CD4-positive, alpha-beta T cell treated with Interleukin-2 at 100 ng/mL for 4 hours (primary cell): ENCODE results near the gene FMNL2.

Experiments used
- DNase-seq: peaks from one replicate; pipeline ENCODE4 v3.0.0-alpha.2; 2020; ENCODE audit warnings: low spot score

Gene FMNL2

DNA sequence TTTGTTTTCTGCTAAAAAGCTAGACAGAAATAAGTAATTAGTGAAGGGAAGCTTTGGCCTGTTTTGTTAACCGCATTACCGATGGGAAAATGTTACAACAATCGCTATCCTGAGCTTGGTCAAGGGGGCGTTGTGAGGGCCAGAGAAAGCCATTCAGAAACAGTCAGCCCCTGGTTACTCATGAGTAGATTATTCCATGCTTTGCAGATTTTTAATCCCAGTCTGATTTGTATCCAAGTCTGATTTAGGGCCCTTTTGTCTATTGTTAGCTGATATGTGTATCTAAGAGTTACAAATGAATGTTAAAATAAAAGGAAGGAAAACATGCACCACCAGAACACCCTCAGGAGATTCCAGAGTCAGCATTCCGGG, 283.2 kb downstream of the FMNL2 start:
- DNase-seq, result no peak

GRCh38 chr2:152620208-152620607, 285.2 kb downstream of the FMNL2 start:
- DNase-seq, result no peak

DNA sequence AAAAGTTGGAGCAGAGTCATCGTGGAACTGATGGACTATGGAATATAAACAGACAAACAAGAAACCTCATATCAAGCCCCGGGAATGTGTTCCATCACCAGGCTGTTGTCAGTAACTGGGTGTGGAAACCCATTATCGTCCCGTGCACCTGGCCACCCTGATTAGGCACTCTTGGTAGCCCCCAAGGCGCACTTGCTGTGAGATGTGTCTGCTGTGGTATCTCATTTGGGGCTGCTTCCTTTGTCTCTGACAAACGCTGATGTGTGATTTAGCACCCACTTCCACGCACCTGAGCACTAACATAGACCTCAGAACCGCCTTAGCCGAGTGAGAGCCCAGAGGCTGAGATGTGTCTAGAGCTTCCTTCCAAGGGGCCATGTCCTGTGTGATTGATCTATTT, 286.0 kb downstream of the FMNL2 start:
- DNase-seq, result no peak

DNA sequence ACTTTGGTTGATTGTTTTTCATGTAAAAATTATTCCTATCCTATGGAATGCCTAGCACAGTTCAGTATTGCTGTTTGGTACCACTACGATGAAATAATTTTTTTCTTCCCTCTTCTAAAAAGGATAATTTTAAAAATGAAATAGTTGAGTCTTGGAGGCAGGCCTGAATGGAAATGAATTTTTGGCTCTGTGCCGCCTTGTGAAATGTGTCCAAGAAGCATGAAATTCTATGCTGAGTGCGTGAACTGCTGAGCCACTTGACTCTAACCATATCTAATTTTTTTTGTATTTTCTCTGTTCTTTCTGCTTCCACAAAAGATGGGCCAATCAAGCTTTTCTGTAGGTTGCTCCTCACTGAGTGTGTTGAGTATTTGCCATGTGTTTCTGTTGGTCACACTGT, 287.2 kb downstream of the FMNL2 start:
- no peak for DNase-seq

DNA sequence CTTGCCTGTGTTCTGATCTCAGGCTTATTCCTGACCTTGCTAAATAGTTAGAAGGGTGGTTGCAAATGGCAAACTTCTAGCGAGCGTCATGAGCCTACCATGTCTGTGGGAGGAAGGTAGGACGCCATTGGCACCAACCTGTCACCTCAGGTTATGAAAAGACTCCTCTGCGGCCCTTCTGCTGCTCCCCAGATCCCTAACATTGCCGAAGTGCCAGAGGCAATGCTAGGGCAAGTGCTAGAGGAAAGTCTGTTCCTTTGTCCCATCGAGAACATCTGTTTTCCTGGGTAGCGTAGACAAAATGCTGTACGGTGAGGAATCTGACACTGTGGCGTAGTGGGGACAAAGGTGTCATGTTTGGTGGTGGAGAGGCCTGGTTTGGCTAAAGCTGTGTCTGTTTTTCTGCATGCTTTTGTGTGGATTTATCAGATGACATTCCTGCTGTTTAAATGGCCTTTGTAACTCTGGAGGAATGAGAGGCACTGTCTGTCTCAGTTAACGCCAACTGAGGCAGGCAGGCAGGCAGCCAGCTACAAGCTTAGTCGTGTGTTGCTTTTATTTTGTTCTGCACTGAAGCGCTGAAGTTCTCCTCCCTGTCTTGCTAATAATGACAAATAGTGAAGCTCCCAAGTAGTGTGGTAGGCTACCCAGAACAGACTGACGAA, 288.2 kb downstream of the FMNL2 start:
- no peak for DNase-seq

- no peak for DNase-seq
Observed at GRCh38 chr2:152623775-152624174, 288.8 kb downstream of the FMNL2 start.

DNA sequence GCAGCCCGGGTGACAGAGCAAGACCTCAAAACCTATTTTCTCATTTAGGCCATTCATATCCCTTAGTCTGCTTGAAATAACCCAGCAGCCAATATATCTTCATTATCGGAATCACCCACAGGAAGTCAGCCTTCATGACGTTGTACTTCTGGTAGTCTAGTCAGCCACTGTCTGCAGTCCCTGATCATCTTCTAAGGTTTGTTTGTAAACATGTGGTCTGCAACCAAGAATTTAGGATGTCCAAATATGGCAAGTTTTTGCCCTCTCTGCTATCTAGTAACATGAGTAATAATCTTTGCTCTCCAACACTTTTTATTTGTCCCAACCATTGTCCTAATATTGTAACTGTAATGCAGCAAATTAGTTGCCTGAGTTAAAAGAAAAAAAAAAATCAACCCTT, 289.8 kb downstream of the FMNL2 start:
- DNase-seq, result no peak

GRCh38 chr2:152626911-152627339, 292.0 kb downstream of the FMNL2 start:
- no peak for DNase-seq

- no peak for DNase-seq
Observed at GRCh38 chr2:152627351-152627957, 292.5 kb downstream of the FMNL2 start.

GRCh38 chr2:152629202-152629601, 294.2 kb downstream of the FMNL2 start:
- DNase-seq, result no peak

DNA sequence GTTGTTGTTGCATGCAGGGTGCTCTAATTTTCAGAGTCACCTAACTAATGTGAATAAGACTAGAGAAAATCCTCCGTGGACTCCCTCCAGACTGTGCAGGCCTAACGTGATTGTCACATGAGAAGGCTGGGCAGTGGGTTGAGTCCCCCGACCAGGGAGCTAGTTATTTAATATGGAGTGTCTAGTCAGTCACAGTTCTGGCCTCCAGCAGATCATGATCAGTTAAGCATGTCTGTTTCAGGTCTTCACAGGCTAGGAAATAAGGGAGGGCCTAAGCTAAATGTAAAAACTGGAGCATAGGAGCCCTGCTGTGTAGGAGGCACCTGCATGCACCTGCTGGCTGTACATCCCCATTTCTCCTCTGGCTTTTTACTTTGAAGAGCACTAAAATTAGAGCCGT, 295.5 kb downstream of the FMNL2 start:
- no peak for DNase-seq

- DNase-seq, result no peak
Observed at GRCh38 chr2:152632736-152633135, 297.8 kb downstream of the FMNL2 start.

- DNase-seq, result peak; percentile 70
Observed at GRCh38 chr2:152635635-152636298, 300.8 kb downstream of the FMNL2 start.

- DNase-seq, result no peak
Observed at GRCh38 chr2:152637251-152637650, 302.3 kb downstream of the FMNL2 start.

DNA sequence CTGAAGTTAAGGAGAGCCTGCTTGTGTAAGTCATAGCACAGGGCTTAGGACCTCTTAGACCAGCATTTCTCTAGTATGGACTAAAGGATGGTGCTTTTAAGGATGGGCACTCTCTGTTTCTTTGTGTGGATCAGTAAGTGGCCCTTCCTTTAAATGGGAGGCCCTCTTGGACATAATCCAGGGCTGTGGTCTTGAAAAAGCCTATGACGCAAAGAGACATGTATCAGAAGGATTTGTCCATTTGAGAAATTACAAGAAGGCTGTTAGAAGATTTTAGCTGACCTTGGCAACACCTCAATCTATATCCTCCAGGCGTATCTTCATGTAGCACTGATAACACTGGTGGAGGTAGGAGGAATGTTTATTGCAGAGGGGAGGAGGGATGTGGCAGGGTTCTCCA, 303.1 kb downstream of the FMNL2 start:
- no peak for DNase-seq

DNA sequence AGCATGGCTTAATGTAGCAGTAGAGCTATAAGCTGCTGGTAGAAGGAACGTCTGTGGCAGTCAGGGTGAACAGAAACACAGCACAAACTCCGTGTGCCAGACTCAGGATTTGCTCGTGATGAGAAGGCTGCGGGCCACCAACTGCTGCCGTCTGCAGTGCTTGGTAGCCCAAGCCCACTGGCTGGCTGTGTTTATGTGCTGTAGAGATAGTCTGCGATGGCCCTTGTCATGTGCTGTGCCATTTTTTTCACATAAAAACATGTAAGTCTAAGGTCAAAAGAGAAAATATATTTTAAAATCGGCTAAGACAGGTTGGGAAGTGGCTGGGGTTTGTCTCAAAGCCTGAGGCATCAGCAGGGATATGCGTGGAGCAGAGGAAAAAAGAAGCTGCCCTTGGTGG, 303.6 kb downstream of the FMNL2 start:
- no peak for DNase-seq

DNA sequence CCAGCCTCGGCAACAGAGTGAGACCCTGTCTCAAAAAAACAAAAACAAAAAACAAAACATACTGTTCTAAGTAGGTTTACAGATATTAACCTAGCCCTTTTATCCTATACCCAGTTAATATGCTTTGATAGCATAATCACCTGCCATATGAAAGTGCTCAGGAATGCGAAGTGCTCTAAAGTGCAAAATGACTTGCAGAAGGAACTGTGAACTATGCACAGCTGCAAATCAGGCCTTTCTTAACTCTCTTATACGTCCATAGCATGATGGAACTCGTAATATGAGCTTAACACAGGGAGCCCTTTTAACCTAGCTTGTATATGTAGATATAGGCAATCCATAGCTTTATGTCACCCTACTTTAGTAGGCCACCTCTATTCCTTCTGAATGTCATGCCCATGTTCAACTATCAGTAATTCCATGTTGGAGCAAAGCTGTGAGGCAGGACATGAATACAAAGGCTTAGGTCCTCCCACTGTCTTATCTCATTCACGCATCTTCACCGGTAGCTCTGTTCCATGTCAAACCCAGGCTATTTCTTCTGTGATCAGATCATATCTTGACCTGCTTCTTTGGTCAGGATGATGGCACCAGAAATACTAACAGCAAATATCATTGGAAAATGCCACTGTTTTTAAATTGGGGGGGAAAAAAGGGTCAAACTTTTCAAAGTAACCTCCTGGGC, 309.4 kb downstream of the FMNL2 start:
- no peak for DNase-seq

DNA sequence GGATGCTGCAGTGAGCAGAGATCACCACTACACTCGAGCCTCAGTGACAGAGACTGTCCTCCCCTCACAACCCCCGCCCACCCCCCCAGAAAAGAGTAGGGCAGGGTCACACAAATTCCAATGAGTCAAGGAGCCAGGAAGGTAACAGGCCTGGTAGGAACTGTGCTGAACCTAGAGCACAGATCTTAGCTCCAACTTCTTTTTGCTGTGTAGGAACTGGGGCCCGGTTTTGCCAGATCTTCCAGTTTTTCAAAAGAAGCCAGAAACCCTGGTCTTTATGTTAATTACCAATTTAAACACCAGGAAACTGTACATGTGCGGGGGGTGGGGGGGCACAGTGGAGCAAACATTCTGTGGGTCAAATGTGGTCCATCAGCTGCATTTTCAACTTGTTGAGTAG, 311.3 kb downstream of the FMNL2 start:
- DNase-seq, result no peak

GRCh38 chr2:152646775-152647174, 311.8 kb downstream of the FMNL2 start:
- no peak for DNase-seq

DNA sequence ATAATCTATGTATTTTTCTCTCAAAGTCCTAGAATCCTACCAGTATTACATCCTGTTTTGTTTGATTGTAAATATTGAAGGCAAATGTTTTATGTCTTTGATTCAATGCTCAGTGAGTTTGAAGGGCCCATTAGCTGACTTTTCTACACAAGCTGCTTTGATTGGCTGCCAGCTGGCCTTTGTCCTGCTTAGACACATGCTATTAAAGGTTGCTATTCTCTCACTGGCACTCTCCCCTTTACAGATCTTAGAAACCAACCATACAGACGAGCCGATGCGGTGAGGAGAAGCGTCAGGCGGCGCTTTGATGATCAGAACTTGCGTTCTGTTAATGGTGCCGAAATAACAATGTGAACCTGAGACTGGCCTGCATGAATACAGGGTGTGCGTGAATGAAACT, 312.6 kb downstream of the FMNL2 start:
- DNase-seq, result no peak

DNA sequence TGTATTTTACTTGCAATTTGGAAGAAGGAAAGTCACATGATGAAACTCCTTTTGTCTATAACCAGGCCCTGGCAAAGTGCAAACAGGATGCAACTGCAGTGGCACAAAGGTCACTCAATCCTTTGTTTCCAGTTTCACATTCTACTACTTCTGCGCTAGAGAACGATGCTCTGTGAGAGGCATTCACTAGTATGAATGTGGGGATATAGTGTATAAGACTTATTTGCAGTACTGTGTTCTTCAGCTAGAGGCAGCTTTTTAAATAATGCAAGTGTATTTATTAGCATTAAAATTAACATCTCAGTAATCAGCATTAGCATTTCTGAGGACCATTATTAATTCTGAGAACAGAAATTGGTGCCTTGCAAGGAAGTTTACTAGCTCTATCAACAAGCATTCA, 313.4 kb downstream of the FMNL2 start:
- DNase-seq, result no peak

- no peak for DNase-seq
Observed at GRCh38 chr2:152649997-152650396, 315.0 kb downstream of the FMNL2 start.

- no peak for DNase-seq
Observed at GRCh38 chr2:152650768-152651371, 315.9 kb downstream of the FMNL2 start.
